Kidney (tissue), 14 donors: ENCODE data around the gene CIRBP. TPM values are rescaled to one million over a fixed set of nuclear protein-coding genes. Genes with fewer than 3 reads are reported as not detected.
A peak's percentile ranks its signal among the peaks of the same experiment; 100 is the strongest.
"Not testable (repeated sequence)": the region's sequence is repeated elsewhere in the genome, so short reads cannot be mapped to it uniquely, and the experiment has no call there.

ENCODE experiments used
- DNase-seq, 5 donors: peaks; one replicate each; pipeline ENCODE4 v3.0.0-alpha.2; 2013 to 2020
- FAIRE-seq: peaks from 2 replicates; lab custom pipeline; 2012; peaks lifted over from hg19 to GRCh38; lab: Jason Lieb, UNC
- H3K27ac ChIP-seq, 2 donors: one replicate each; pipeline ENCODE4 v1.7.0; 2013; ENCODE audit warnings: low read depth in 2 of 2, low read length in 2 of 2, inconsistent platforms in 1 of 2
- H3K27me3 ChIP-seq: one replicate; pipeline ENCODE4 v1.7.1; 2013; ENCODE audit warnings: low read length, inconsistent platforms; ENCODE audit not compliant: control insufficient read depth, insufficient read depth
- H3K36me3 ChIP-seq, 3 donors: one replicate each; pipeline versions ENCODE4 v1.7.0 to v1.7.1; 2013; ENCODE audit warnings: low read length in 3 of 3, control low read depth in 1 of 3, inconsistent platforms in 1 of 3; ENCODE audit not compliant: insufficient read depth in 3 of 3, control insufficient read depth in 2 of 3
- H3K4me1 ChIP-seq, 3 donors: one replicate each; pipeline versions ENCODE4 v1.7.0 to v1.7.1; 2013; ENCODE audit warnings: low read length in 3 of 3, inconsistent platforms in 1 of 3, low read depth in 1 of 3; ENCODE audit not compliant: control insufficient read depth in 2 of 3, insufficient read depth in 2 of 3
- H3K4me3 ChIP-seq, 3 donors: one replicate each; pipeline versions ENCODE4 v1.7.0 to v1.8.1; 2013; ENCODE audit warnings: low read length in 3 of 3, control low read depth in 1 of 3, inconsistent platforms in 1 of 3
- H3K9ac ChIP-seq, 3 donors: one replicate each; pipeline versions ENCODE4 v1.7.0 to v1.7.1; 2013; ENCODE audit warnings: low read length in 3 of 3, control low read depth in 1 of 3, inconsistent platforms in 1 of 3
- H3K9me3 ChIP-seq, 3 donors: one replicate each; pipeline versions ENCODE4 v1.7.0 to v1.7.1; 2013; ENCODE audit warnings: low read length in 3 of 3, control low read depth in 1 of 3, inconsistent platforms in 1 of 3; ENCODE audit not compliant: control insufficient read depth in 2 of 3, insufficient read depth in 1 of 3
- CTCF ChIP-seq: IDR thresholded peaks from 3 replicates; pipeline ENCODE4 v1.5.1; 2012; ENCODE audit warnings: mild to moderate bottlenecking, moderate library complexity, borderline replicate concordance; ENCODE audit not compliant: insufficient read depth; ENCODE audit errors: extremely low read depth
- intact Hi-C: fragments of 100-400 bp; cut with DNase I; formaldehyde crosslinking; loops from one replicate; pipeline ENCODE4 v1.11.1; 2022
- polyA plus RNA-seq: library from polyadenylated mRNA; stranded (reverse); fragments of 350-450 nt; fragmentation: Illumina TruSeq; extraction: RNeasy Lipid Tissue Mini Kit (QIAGEN cat#74804); gene quantifications from one replicate; pipeline ENCODE4 v1.2.3, GENCODE V29; 2014; ENCODE audit warnings: low read depth, low replicate concordance; ENCODE audit not compliant: insufficient read depth
- total RNA-seq: library from RNA; stranded (reverse); fragmentation: NEBNext Ultra II Directional; extraction: Animal tissue kit (Norgen Biotek cat#: 25700); gene quantifications from one replicate; pipeline ENCODE4 v1.2.1, GENCODE V29; 2021
- donor health status: control.
- donor health status: control.
- donor health status: control.
- donor health status: control.
- donor health status: control.
- donor health status: DM: yes; HTN: yes; CAD: no.
- donor health status: Normal renal cell carcinoma (clear cell type).

The CIRBP gene
- total and polyA plus RNA-seq, 2 donors from 2014 or later = 408 to 533 TPM

- H3K4me3 ChIP-seq = peak overlapping the region in 1 of 3 donors; percentile 41
- H3K9me3 ChIP-seq = no peaks in the 10 kb centered on the region
- H3K9ac ChIP-seq = peak overlapping the region in 1 of 3 donors; percentile 67
- peak overlapping the region; percentile 38 to 92 for H3K27ac ChIP-seq
- no peaks in the 10 kb centered on the region for H3K36me3 ChIP-seq
- no peak for TF ChIP-seq CTCF
- FAIRE-seq (no peak), DNase-seq (peak in 3 of 5 donors; percentile 21 to 96 (median 81))
- intact Hi-C loops = no loop called here
- H3K27me3 ChIP-seq = no peaks in the 10 kb centered on the region
- H3K4me1 ChIP-seq = peaks cover 0 to 37% (median 24%) of the 10 kb centered on the region in 3 donors
Measured at GRCh38 chr19:1244693-1245451, 24.3 kb upstream of the CIRBP start.

- H3K9me3 ChIP-seq = no peaks in the 10 kb centered on the region
- no peak for TF ChIP-seq CTCF
- H3K4me3 ChIP-seq = no peak overlapping the region
- H3K4me1 ChIP-seq = peaks cover 0 to 35% (median 22%) of the 10 kb centered on the region in 3 donors
- H3K27me3 ChIP-seq = no peaks in the 10 kb centered on the region
- H3K9ac ChIP-seq = peak overlapping the region in 1 of 3 donors; percentile 51
- peak overlapping the region; percentile 38 to 92 for H3K27ac ChIP-seq
- H3K36me3 ChIP-seq = no peaks in the 10 kb centered on the region
- intact Hi-C loops = no loop called here
- FAIRE-seq (no peak), DNase-seq (peak; percentile 69 to 97 (median 85))
Measured at GRCh38 chr19:1245494-1246264, 23.5 kb upstream of the CIRBP start.

GRCh38 chr19:1246265-1247087, 22.7 kb upstream of the CIRBP start:
- peaks cover 0 to 35% (median 22%) of the 10 kb centered on the region in 3 donors for H3K4me1 ChIP-seq
- H3K36me3 ChIP-seq, H3K9me3 ChIP-seq, H3K27me3 ChIP-seq, intact Hi-C loops, H3K4me3 ChIP-seq, FAIRE-seq: not testable (repeated sequence)
- peak overlapping the region; percentile 38 to 92 for H3K27ac ChIP-seq
- peak overlapping the region in 1 of 3 donors; percentile 51 for H3K9ac ChIP-seq
- DNase-seq = peak; percentile 57 to 91 (median 74)
